Lung (tissue), 13 donors: ENCODE data around the gene MPP1. TPM values are rescaled to one million over a fixed set of nuclear protein-coding genes. Genes with fewer than 3 reads are reported as not detected.
A peak's percentile ranks its signal among the peaks of the same experiment; 100 is the strongest.

Experiments
- ATAC-seq: fragments of 200-7000 bp; cut with Tn5 transposase; one replicate; pipeline ENCODE4 v1.9.1; 2020; ENCODE audit warnings: moderate number of reproducible peaks; ENCODE audit not compliant: insufficient read depth, low FRiP score
- DNase-seq, 3 donors: peaks; one replicate each; pipeline ENCODE4 v3.0.0-alpha.2; 2013 to 2017
- H3K27ac ChIP-seq, 2 donors: one replicate each; pipeline ENCODE4 v1.5.1; 2013; ENCODE audit warnings: mild to moderate bottlenecking in 2 of 2, moderate library complexity in 2 of 2, control low read depth in 1 of 2, inconsistent platforms in 1 of 2, low read depth in 1 of 2, low read length in 1 of 2
- H3K27me3 ChIP-seq, 3 donors: one replicate each; pipeline ENCODE4 v1.5.1; 2013; ENCODE audit warnings: low read length in 2 of 3; ENCODE audit not compliant: control insufficient read depth in 3 of 3, insufficient read depth in 3 of 3
- H3K36me3 ChIP-seq, 4 donors: one replicate each; pipeline ENCODE4 v1.5.1; 2013; ENCODE audit warnings: low read length in 4 of 4, mild to moderate bottlenecking in 1 of 4, moderate library complexity in 1 of 4; ENCODE audit not compliant: control insufficient read depth in 4 of 4, insufficient read depth in 4 of 4
- H3K4me1 ChIP-seq, 5 donors: one replicate each; pipeline ENCODE4 v1.5.1; 2013; ENCODE audit warnings: low read length in 5 of 5, mild to moderate bottlenecking in 2 of 5, moderate library complexity in 1 of 5; ENCODE audit not compliant: control insufficient read depth in 5 of 5, insufficient read depth in 5 of 5
- H3K4me3 ChIP-seq: one replicate; pipeline ENCODE4 v1.5.1; 2013; ENCODE audit warnings: mild to moderate bottlenecking, control low read depth, moderate library complexity
- H3K9ac ChIP-seq, 2 donors: one replicate each; pipeline ENCODE4 v1.5.1; 2013; ENCODE audit warnings: low read length in 2 of 2, control low read depth in 1 of 2; ENCODE audit not compliant: insufficient read depth in 1 of 2
- H3K9me3 ChIP-seq, 4 donors: one replicate each; pipeline ENCODE4 v1.5.1; 2013; ENCODE audit warnings: low read length in 3 of 4, mild to moderate bottlenecking in 1 of 4, moderate library complexity in 1 of 4; ENCODE audit not compliant: control insufficient read depth in 4 of 4, insufficient read depth in 3 of 4
- WGBS, 2 donors: extraction: QIAGEN DNeasy Blood & Tissue Kit; methylation state at CpG; one replicate each; pipeline ENCODE4 v1.1.7; 2013; 5-methylcytosine and 5-hydroxymethylcytosine counted together
- polyA plus RNA-seq, 2 donors: library from polyadenylated mRNA; stranded (reverse); fragments of 200-250 nt; gene quantifications; one replicate each; pipeline ENCODE4 v1.2.1, GENCODE V29; 2013
- small RNA-seq: library from RNA; depleted of rRNA; stranded (forward); fragments of <200 nt; gene quantifications from one replicate; pipeline ENCODE3, GENCODE V24; 2014; ENCODE audit warnings: low replicate concordance
- total RNA-seq, 2 donors: library from RNA; depleted of rRNA in 1 of 2; stranded (reverse); fragments of >200 nt in 1 of 2; gene quantifications; one replicate each; pipeline ENCODE4 v1.2.1, GENCODE V29; 2014 to 2021
- TF ChIP-seq, protein P1 (sequence below): IDR thresholded peaks from 2 replicates; pipeline ENCODE4 v1.5.1; 2012; ENCODE audit warnings: mild to moderate bottlenecking; ENCODE audit errors: control extremely low read depth, extremely low read depth
- donor health status: control.
- donor health status: control.
- donor health status: Bipolar disorder and iron deficiency.
- donor health status: healthy.
- donor health status: DM: yes; HTN: yes; CAD: no.

MPP1 gene
- total and polyA plus RNA-seq, 4 donors = 18.6 to 132 (median 56.4) TPM

DNA sequence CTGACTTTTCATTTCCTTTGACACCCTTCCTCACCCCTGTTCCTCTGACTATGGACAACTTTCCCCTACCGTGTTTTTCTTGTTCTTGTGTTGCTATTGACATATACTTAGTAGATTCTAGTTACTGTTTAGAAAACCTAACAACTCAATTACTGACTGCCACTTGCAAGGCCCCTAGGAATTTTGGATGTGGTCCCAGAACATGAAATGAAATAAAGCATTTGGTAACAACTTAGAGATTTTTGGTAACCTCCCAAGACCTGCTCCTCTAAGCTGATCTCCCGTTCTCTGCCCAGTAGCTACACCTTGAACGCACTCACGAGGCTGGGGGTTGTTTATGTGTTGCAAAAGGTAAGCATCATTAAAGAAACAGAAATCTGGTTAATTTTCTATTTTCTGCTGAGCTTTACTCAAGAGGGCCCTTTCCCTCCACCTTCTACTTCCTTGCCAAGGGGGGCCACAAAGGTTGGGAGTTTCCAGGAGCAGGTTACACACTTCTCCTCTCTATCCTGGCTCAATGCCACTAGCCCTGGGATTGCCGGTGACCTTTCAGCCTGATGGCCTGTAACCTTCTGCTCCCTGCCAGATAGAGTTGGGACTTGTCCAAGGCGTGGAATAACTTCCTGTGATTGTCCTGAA, 74.9 kb downstream of the MPP1 start:
- WGBS, 2 donors = 34 to 35% methylated on average over 6 of the region's 6 CpGs
- Histone ChIP-seq H3K36me3 (no peaks in the 10 kb centered on the region), H3K4me1 (peaks cover 25 to 80% (median 40%) of the 10 kb centered on the region in 5 donors), H3K4me3 (no peak overlapping the region), H3K9ac (peak overlapping the region in 1 of 2 donors; percentile 46), H3K9me3 (no peaks in the 10 kb centered on the region), H3K27me3 (no peaks in the 10 kb centered on the region), H3K27ac (peak overlapping the region; percentile 88 to 91)
- TF ChIP-seq, protein P1, sequence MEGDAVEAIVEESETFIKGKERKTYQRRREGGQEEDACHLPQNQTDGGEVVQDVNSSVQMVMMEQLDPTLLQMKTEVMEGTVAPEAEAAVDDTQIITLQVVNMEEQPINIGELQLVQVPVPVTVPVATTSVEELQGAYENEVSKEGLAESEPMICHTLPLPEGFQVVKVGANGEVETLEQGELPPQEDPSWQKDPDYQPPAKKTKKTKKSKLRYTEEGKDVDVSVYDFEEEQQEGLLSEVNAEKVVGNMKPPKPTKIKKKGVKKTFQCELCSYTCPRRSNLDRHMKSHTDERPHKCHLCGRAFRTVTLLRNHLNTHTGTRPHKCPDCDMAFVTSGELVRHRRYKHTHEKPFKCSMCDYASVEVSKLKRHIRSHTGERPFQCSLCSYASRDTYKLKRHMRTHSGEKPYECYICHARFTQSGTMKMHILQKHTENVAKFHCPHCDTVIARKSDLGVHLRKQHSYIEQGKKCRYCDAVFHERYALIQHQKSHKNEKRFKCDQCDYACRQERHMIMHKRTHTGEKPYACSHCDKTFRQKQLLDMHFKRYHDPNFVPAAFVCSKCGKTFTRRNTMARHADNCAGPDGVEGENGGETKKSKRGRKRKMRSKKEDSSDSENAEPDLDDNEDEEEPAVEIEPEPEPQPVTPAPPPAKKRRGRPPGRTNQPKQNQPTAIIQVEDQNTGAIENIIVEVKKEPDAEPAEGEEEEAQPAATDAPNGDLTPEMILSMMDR = no peak
- peak; percentile 14 for ATAC-seq
- peak; percentile 46 to 94 (median 94) for DNase-seq

DNA sequence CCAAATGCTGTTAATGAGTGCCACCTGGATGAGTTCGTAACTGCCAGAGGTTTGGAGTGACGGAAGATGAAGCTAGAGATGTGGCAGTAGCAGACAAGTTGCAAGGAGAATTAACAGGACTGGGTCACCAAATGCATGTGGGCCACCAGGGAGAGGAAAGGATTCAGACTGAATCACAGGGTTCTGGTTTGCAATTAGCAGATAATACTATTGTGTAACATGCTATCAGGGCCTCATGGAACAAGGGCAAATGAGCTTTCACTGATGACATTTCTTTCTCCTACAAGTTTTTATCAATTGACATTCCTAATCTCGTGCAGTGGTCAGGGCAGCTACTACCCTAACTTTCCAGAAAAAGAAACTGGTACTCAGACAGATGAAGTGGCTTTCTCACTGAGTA, 75.8 kb downstream of the MPP1 start:
- Histone ChIP-seq H3K27me3 (no peaks in the 10 kb centered on the region), H3K9me3 (no peaks in the 10 kb centered on the region), H3K9ac (no peak overlapping the region), H3K36me3 (no peaks in the 10 kb centered on the region), H3K4me3 (no peak overlapping the region), H3K27ac (peak overlapping the region; percentile 91 to 93), H3K4me1 (peaks cover 21 to 71% (median 42%) of the 10 kb centered on the region in 5 donors)
- TF ChIP-seq, protein P1 = no peak
- DNase-seq (peak in 1 of 3 donors; percentile 26), ATAC-seq (no peak)
- WGBS, 2 donors = 65 to 67% methylated on average over 3 of the region's 3 CpGs

Small RNAs within 50 kb of the gene (small RNA-seq; reads per million reads assigned to genes)
- gene SNORA36A = not detected

Other genes starting within 250 kb of the MPP1 start
- not detected for gene CTAG1A, start 220.4 kb downstream of the MPP1 start, total RNA-seq
- not detected for gene CTAG1A, start 220.4 kb downstream of the MPP1 start, polyA plus RNA-seq
- gene CTAG1B, start 186.2 kb downstream of the MPP1 start, total RNA-seq = not detected
- not detected for gene CTAG1B, start 186.2 kb downstream of the MPP1 start, polyA plus RNA-seq
- not detected for gene CTAG2, start 151.9 kb downstream of the MPP1 start, total RNA-seq
- 1 to 10 TPM in 1 of 2 donors, not detected in 1; 4.9 TPM for gene CTAG2, start 151.9 kb downstream of the MPP1 start, polyA plus RNA-seq
- 10 to 100 TPM; 12.2 to 12.8 TPM for gene GAB3, start 54.4 kb downstream of the MPP1 start, total RNA-seq
- 1 to 10 TPM; 4.4 to 8.2 TPM for gene GAB3, start 54.4 kb downstream of the MPP1 start, polyA plus RNA-seq
- 10 to 100 TPM; 32.3 to 34.1 TPM for gene DKC1, start 42.6 kb downstream of the MPP1 start, total RNA-seq
- gene DKC1, start 42.6 kb downstream of the MPP1 start, polyA plus RNA-seq = 10 to 100 TPM; 24.5 to 39.6 TPM
- gene SMIM9, start 29.2 kb upstream of the MPP1 start, total RNA-seq = under 1 TPM in 1 of 2 donors, not detected in 1; 0.28 TPM
- gene SMIM9, start 29.2 kb upstream of the MPP1 start, polyA plus RNA-seq = not detected
- gene F8A1, start 80.9 kb upstream of the MPP1 start, total RNA-seq = 10 to 100 TPM in 1 of 2 donors, 1 to 10 TPM in 1; 3.2 to 58.0 TPM
- gene F8A1, start 80.9 kb upstream of the MPP1 start, polyA plus RNA-seq = 10 to 100 TPM; 23.0 to 33.9 TPM
- 10 to 100 TPM in 1 of 2 donors, 1 to 10 TPM in 1; 6.1 to 38.1 TPM for gene F8, start 217.2 kb upstream of the MPP1 start, total RNA-seq
- gene F8, start 217.2 kb upstream of the MPP1 start, polyA plus RNA-seq = 1 to 10 TPM; 6.1 to 9.0 TPM
- gene FUNDC2, start 221.4 kb upstream of the MPP1 start, total RNA-seq = 10 to 100 TPM; 43.5 to 83.1 TPM
- 100 to 1,000 TPM in 1 of 2 donors, 10 to 100 TPM in 1; 89.0 to 106 TPM for gene FUNDC2, start 221.4 kb upstream of the MPP1 start, polyA plus RNA-seq